Stimulated activated CD4-positive, alpha-beta T cell treated with anti-CD3 and anti-CD28 coated beads, Interleukin-1b, Interleukin-23, amount 100 ng/mL, for 24 hours (primary cell): ENCODE measurements around the gene SHANK1.
"Not testable (repeated sequence)": the region's sequence is repeated elsewhere in the genome, so short reads cannot be mapped to it uniquely, and the experiment has no call there.

ENCODE experiments used
- DNase-seq, 4 experiments: peaks; one replicate each; pipeline ENCODE4 v3.0.0-alpha.2; 2020; ENCODE audit warnings: low read depth in 4 of 4, low spot score in 1 of 4

Gene SHANK1

GRCh38 chr19:50719566-50719965 is at the start of gene SHANK1:
TSS of gene SHANK1 (minus strand) at chr19:50719802. CDS start at chr19:50716919, 2,883 bp downstream.
- no peak for DNase-seq

- DNase-seq, result no peak
These were observed 48.7 kb upstream of the SHANK1 start for GRCh38 chr19:50768277-50768676.

GRCh38 chr19:50767263-50767662 is 47.7 kb upstream of the SHANK1 start:
- DNase-seq, result not testable (repeated sequence)

- DNase-seq, result not testable (repeated sequence)
These were observed 47.1 kb upstream of the SHANK1 start for GRCh38 chr19:50766746-50767145.

- no peak for DNase-seq
These were observed 44.8 kb upstream of the SHANK1 start for GRCh38 chr19:50764409-50764808.

- not testable (repeated sequence) for DNase-seq
These were observed 43.9 kb upstream of the SHANK1 start for GRCh38 chr19:50763521-50763920.

- not testable (repeated sequence) for DNase-seq
These were observed 41.9 kb upstream of the SHANK1 start for GRCh38 chr19:50761501-50761900.

GRCh38 chr19:50759886-50760285 is 40.3 kb upstream of the SHANK1 start:
- DNase-seq, result no peak

- not testable (repeated sequence) for DNase-seq
These were observed 39.5 kb upstream of the SHANK1 start for GRCh38 chr19:50759076-50759475.

GRCh38 chr19:50757624-50758023 is 38.0 kb upstream of the SHANK1 start:
- not testable (repeated sequence) for DNase-seq

- not testable (repeated sequence) for DNase-seq
These were observed 36.6 kb upstream of the SHANK1 start for GRCh38 chr19:50756244-50756643.

GRCh38 chr19:50753879-50754278 is 34.3 kb upstream of the SHANK1 start:
- no peak for DNase-seq

- no peak for DNase-seq
These were observed 30.4 kb upstream of the SHANK1 start for GRCh38 chr19:50750010-50750409.

- DNase-seq, result no peak
These were observed 29.9 kb upstream of the SHANK1 start for GRCh38 chr19:50749490-50749889.

- not testable (repeated sequence) for DNase-seq
These were observed 27.5 kb upstream of the SHANK1 start for GRCh38 chr19:50747141-50747540.

GRCh38 chr19:50745221-50745620 is 25.6 kb upstream of the SHANK1 start:
- DNase-seq, result no peak

- DNase-seq, result no peak
These were observed 23.9 kb upstream of the SHANK1 start for GRCh38 chr19:50743537-50743936.

GRCh38 chr19:50741179-50741933 is 21.8 kb upstream of the SHANK1 start:
- DNase-seq, result no peak

GRCh38 chr19:50739914-50740426 is 20.4 kb upstream of the SHANK1 start:
- no peak for DNase-seq

- DNase-seq, result no peak
These were observed 19.7 kb upstream of the SHANK1 start for GRCh38 chr19:50739132-50739913.

GRCh38 chr19:50736338-50736737 is 16.7 kb upstream of the SHANK1 start:
- no peak for DNase-seq

GRCh38 chr19:50735869-50736268 is 16.3 kb upstream of the SHANK1 start:
- DNase-seq, result no peak
